ENCODE measurements around the gene SNRNP25. TPM values are rescaled to one million over a fixed set of nuclear protein-coding genes. Genes with fewer than 3 reads are reported as not detected.

The SNRNP25 gene
- total and polyA plus RNA-seq, 8 donors: 19.1 to 51.5 (median 39.5) TPM

GRCh38 chr16:101586-101985 lies 48.0 kb downstream of the SNRNP25 start:
- H3K4me3 ChIP-seq: no peak overlapping the region
- H3K36me3 ChIP-seq: peaks cover 0 to 44% of the 10 kb centered on the region in 2 donors
- no peaks in the 10 kb centered on the region for H3K27me3 ChIP-seq
- intact Hi-C loops (cut with DNase I): no loop called here
- no peak for DNase-seq
- H3K9me3 ChIP-seq: no peaks in the 10 kb centered on the region
- H3K4me1 ChIP-seq: peaks cover 7 to 17% of the 10 kb centered on the region in 2 donors
- ATAC-seq: no peak
- no peak overlapping the region for H3K27ac ChIP-seq
- no peak for TF ChIP-seq CTCF (IDR thresholded peaks at IDR 0.05)

- Histone ChIP-seq H3K27ac (no peak overlapping the region), H3K4me3 (no peak overlapping the region), H3K27me3 (no peaks in the 10 kb centered on the region), H3K36me3 (peaks cover 0 to 44% of the 10 kb centered on the region in 2 donors), H3K9me3 (no peaks in the 10 kb centered on the region), H3K4me1 (peaks cover 4 to 11% of the 10 kb centered on the region in 2 donors)
- ATAC-seq (peak; percentile 13), DNase-seq (peak in 2 of 4 donors; percentile 15 to 61)
- no peak for TF ChIP-seq CTCF (IDR thresholded peaks at IDR 0.05)
- intact Hi-C loops (cut with DNase I): no loop called here
Measured at GRCh38 chr16:102060-102855, 48.6 kb downstream of the SNRNP25 start.

GRCh38 chr16:104355-104754 lies 50.7 kb downstream of the SNRNP25 start:
- ATAC-seq: no peak

GRCh38 chr16:104928-105327 lies 51.3 kb downstream of the SNRNP25 start:
- peaks cover 0 to 38% of the 10 kb centered on the region in 2 donors for H3K36me3 ChIP-seq
- no peak for TF ChIP-seq CTCF (IDR thresholded peaks at IDR 0.05)
- H3K27ac ChIP-seq: no peak overlapping the region
- H3K9me3 ChIP-seq: no peaks in the 10 kb centered on the region
- ATAC-seq: no peak
- no peak for DNase-seq
- H3K4me1 ChIP-seq: peaks cover 0 to 4% of the 10 kb centered on the region in 2 donors
- intact Hi-C loops (cut with DNase I): no loop called here
- H3K27me3 ChIP-seq: no peaks in the 10 kb centered on the region
- H3K4me3 ChIP-seq: no peak overlapping the region

More at GRCh38 chr16:104355-104754, 50.7 kb downstream of the SNRNP25 start:
- intact Hi-C loops (cut with DNase I): no loop called here
- no peaks in the 10 kb centered on the region for H3K27me3 ChIP-seq
- no peak overlapping the region for H3K4me3 ChIP-seq
- H3K4me1 ChIP-seq: peaks cover 0 to 4% of the 10 kb centered on the region in 2 donors
- no peak for TF ChIP-seq CTCF (IDR thresholded peaks at IDR 0.05)
- no peak for DNase-seq
- peaks cover 0 to 33% of the 10 kb centered on the region in 2 donors for H3K36me3 ChIP-seq
- H3K27ac ChIP-seq: no peak overlapping the region
- H3K9me3 ChIP-seq: no peaks in the 10 kb centered on the region

- no peak for DNase-seq
- no peak overlapping the region for H3K4me3 ChIP-seq
- ATAC-seq: no peak
- intact Hi-C loops (cut with DNase I): no loop called here
- no peak for TF ChIP-seq CTCF (IDR thresholded peaks at IDR 0.05)
- no peak overlapping the region for H3K27ac ChIP-seq
- H3K9me3 ChIP-seq: no peaks in the 10 kb centered on the region
- H3K4me1 ChIP-seq: peaks cover 0 to 4% of the 10 kb centered on the region in 2 donors
- no peaks in the 10 kb centered on the region for H3K27me3 ChIP-seq
- H3K36me3 ChIP-seq: peaks cover 0 to 44% of the 10 kb centered on the region in 2 donors
Measured at GRCh38 chr16:105521-105920, 51.9 kb downstream of the SNRNP25 start.

Data from left lung (tissue), 10 donors.